Memory B cell (primary cell): ENCODE results near the gene CCDC138.

Experiments
- ATAC-seq: fragments of 150-1000 bp; cut with Tn5 transposase; 2 replicates; pipeline ENCODE4 v1.10.0; 2021; ENCODE audit warnings: low read depth, mild to moderate bottlenecking, moderate library complexity
- DNase-seq, 2 donors: peaks; one replicate each; pipeline ENCODE4 v3.0.0; 2022; ENCODE audit warnings: low spot score in 2 of 2
- H3K27ac Mint-ChIP-seq: one replicate; pipeline ENCODE4 v1.8.0; 2022; ENCODE audit warnings: mild to moderate bottlenecking, moderate library complexity, mixed read lengths
- H3K27me3 Mint-ChIP-seq: one replicate; pipeline ENCODE4 v1.8.0; 2022; ENCODE audit warnings: mixed read lengths
- H3K36me3 Mint-ChIP-seq: one replicate; pipeline ENCODE4 v1.8.0; 2022; ENCODE audit warnings: mild to moderate bottlenecking, mixed read lengths
- H3K4me1 Mint-ChIP-seq: one replicate; pipeline ENCODE4 v1.8.0; 2022; ENCODE audit warnings: mixed read lengths
- H3K4me3 Mint-ChIP-seq: one replicate; pipeline ENCODE4 v1.8.0; 2022; ENCODE audit warnings: mild to moderate bottlenecking, moderate library complexity, mixed read lengths
- H3K9me3 Mint-ChIP-seq: one replicate; pipeline ENCODE4 v1.8.0; 2022; ENCODE audit warnings: mixed read lengths

The CCDC138 gene

DNA sequence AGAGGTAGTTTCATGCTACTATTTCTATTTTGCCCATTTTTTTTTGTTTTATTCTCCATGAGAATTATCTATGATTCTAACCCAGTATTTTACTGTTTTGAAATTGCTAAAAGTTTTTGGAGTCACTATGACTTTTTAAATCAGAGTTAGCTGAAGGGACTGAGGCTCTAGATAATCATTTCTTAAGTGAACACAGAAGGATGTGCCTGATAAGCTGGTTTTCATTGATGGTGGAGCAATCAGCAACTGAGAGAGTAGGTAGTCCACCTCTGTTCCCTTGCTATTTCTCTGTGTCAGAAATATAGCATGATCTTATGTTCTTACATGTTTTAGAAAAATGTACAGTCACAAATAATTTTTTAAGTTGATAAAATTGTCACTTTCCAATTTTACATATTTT is 59.4 kb downstream of the CCDC138 start:
- ATAC-seq (no peak), DNase-seq (no peak)
- Mint-ChIP-seq H3K36me3 (peaks cover 31% of the 10 kb centered on the region), H3K4me3 (no peak overlapping the region), H3K4me1 (no peaks in the 10 kb centered on the region), H3K27ac (no peak overlapping the region), H3K27me3 (no peaks in the 10 kb centered on the region), H3K9me3 (peaks cover 2% of the 10 kb centered on the region)

DNA sequence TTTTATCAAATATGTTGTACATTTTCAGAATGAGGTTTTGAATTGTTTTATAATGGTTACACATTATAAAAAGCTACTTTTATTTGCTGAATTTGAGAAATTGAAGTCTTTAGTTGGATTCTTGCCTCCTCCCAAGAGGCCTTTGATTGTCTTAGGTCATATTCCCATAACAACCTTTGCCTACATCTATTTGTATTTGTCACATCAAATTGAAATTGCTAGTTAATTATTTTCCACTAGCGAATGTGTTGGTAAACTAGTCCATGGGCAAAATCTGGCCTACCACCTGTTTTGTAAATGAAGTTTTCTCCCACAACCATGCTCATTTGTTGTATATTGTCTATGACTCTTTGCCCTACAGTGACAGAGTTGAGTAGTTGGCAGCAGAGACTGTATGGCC is 60.4 kb downstream of the CCDC138 start:
- H3K36me3 Mint-ChIP-seq = peaks cover 27% of the 10 kb centered on the region
- H3K27me3 Mint-ChIP-seq = no peaks in the 10 kb centered on the region
- no peaks in the 10 kb centered on the region for H3K9me3 Mint-ChIP-seq
- ATAC-seq = no peak
- H3K27ac Mint-ChIP-seq = no peak overlapping the region
- no peak overlapping the region for H3K4me3 Mint-ChIP-seq
- DNase-seq = no peak
- H3K4me1 Mint-ChIP-seq = no peaks in the 10 kb centered on the region

DNA sequence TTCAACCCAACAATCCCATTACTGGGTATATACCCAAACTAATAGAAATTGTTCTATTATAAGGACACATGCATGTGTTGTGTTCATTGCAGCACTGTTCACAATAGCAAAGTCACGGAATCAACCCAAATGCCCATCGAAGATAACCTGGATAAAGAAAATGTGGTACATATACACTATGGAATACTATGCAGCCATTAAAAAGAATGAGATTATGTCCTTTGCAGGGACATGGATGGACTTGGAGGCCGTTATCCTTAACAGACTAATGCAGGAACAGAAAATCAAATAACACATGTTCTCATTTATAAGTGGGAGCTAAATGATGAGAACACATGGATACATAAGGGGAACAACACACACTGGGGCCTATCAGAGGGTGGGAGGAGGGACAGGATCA is 65.8 kb downstream of the CCDC138 start:
- H3K36me3 Mint-ChIP-seq = peaks cover 18% of the 10 kb centered on the region
- DNase-seq (no peak), ATAC-seq (no peak)
- no peak overlapping the region for H3K4me3 Mint-ChIP-seq
- H3K27me3 Mint-ChIP-seq = no peaks in the 10 kb centered on the region
- no peaks in the 10 kb centered on the region for H3K9me3 Mint-ChIP-seq
- no peak overlapping the region for H3K27ac Mint-ChIP-seq
- no peaks in the 10 kb centered on the region for H3K4me1 Mint-ChIP-seq

DNA sequence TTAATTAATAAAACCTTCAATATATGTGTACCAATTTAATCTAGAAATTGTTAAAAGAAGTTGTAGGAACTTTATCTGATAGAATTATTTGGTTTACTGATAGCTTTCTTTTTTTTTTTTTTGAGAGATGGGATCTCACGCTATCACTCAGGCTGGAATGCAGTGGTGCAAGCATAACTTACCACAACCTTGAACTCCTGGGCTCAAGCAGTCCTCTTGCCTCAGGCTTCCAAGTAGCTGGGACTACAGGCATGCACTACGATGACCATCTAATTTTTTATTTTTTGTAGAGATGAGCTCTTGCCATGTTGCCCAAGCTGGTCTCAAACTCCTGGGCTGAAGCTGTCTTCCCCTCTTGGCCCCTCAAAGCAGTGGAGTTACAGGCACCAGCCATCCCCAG is 66.8 kb downstream of the CCDC138 start:
- no peak for DNase-seq

DNA sequence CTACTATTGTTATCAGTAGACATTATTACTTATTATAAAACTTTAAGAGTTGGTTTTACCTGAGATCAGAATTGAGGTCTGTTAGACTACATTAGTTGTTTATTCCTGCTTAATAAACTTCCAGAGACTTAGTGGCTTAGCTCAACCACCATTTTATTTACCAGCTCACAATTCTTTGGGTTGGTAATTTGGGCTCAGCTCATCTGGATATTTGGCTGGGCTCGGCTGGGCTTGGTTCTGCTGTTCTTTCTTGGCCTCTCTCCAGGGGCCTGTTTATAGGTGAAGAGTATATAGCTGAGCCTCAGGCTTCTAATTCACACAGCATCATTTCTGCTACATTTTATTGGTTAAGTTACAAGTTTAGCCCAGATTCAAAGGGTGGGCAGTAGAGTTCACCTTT is 67.9 kb downstream of the CCDC138 start:
- no peaks in the 10 kb centered on the region for H3K4me1 Mint-ChIP-seq
- no peak for ATAC-seq
- H3K9me3 Mint-ChIP-seq = no peaks in the 10 kb centered on the region
- no peak overlapping the region for H3K27ac Mint-ChIP-seq
- H3K4me3 Mint-ChIP-seq = no peak overlapping the region
- no peaks in the 10 kb centered on the region for H3K27me3 Mint-ChIP-seq
- H3K36me3 Mint-ChIP-seq = peaks cover 20% of the 10 kb centered on the region
- no peak for DNase-seq

More for the DNA sequence above, 66.8 kb downstream of the CCDC138 start:
- ATAC-seq = no peak
- no peaks in the 10 kb centered on the region for H3K9me3 Mint-ChIP-seq
- H3K4me3 Mint-ChIP-seq = no peak overlapping the region
- no peaks in the 10 kb centered on the region for H3K4me1 Mint-ChIP-seq
- no peaks in the 10 kb centered on the region for H3K27me3 Mint-ChIP-seq
- peaks cover 21% of the 10 kb centered on the region for H3K36me3 Mint-ChIP-seq
- H3K27ac Mint-ChIP-seq = no peak overlapping the region

DNA sequence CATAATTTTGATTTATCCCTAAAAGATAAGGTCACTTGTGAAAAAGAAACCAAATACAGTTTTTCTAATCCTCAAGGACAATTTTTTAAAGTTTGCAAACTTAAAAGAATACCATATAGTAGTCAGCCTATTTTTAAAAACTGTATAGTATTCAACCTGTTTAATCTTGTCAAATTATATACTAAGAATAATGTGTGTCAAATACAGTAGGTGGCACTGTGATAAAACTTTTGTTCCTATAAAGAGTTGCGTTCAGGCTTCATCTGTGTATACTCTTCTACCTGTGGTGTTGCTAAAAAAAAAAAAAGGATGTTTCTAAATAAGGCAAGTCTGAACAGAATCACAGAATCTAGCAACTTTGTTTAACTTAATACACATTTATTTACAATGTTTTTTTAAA is 68.6 kb downstream of the CCDC138 start:
- no peaks in the 10 kb centered on the region for H3K27me3 Mint-ChIP-seq
- H3K9me3 Mint-ChIP-seq = no peaks in the 10 kb centered on the region
- peaks cover 3% of the 10 kb centered on the region for H3K4me1 Mint-ChIP-seq
- ATAC-seq = no peak
- H3K36me3 Mint-ChIP-seq = peaks cover 21% of the 10 kb centered on the region
- H3K27ac Mint-ChIP-seq = no peak overlapping the region
- DNase-seq = no peak
- no peak overlapping the region for H3K4me3 Mint-ChIP-seq

DNA sequence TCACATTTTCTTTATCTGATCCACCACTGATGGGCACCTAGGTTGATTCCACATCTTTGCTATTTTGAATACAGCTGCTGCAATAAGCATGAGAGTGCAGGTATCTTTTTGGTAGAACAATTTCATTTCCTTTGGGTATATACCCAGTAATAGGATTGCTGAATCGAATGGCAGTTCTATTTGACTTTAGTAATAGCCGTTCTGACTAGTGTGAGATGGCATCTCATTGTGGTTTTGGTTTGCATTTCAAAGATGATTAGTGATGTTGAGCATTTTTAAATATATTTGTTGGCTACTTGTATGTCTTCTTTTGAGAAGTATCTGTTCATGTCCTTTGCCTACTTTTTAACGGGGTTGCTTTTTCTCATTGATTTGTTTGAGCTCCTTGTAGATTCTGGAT is 72.3 kb downstream of the CCDC138 start:
- no peak for ATAC-seq
- no peak for DNase-seq
- Mint-ChIP-seq H3K4me1 (peaks cover 3% of the 10 kb centered on the region), H3K9me3 (no peaks in the 10 kb centered on the region), H3K27me3 (no peaks in the 10 kb centered on the region), H3K4me3 (no peak overlapping the region), H3K27ac (no peak overlapping the region), H3K36me3 (peaks cover 10% of the 10 kb centered on the region)

DNA sequence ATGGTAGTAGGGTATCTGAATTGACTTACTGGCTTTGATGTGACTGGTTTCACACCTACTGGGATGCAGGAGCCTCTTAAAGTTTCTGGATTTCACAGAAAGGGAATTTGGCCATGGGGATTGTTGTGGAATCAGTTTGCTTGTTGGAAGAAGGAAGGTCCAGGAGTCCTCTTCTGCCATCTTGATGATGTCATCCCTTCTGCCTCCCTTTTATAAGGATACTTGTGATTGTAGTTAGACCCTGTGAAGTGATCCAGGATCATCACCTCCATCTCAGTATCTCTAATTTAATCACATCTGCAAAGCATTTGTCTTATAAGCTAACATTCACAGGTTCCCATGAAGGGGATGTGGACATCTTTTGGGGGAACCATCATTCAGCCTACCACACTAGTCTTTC is 79.5 kb downstream of the CCDC138 start:
- Mint-ChIP-seq H3K36me3 (peaks cover 31% of the 10 kb centered on the region), H3K4me3 (no peak overlapping the region), H3K9me3 (peaks cover 10% of the 10 kb centered on the region), H3K27me3 (no peaks in the 10 kb centered on the region), H3K27ac (no peak overlapping the region), H3K4me1 (no peaks in the 10 kb centered on the region)
- ATAC-seq (no peak), DNase-seq (no peak)

DNA sequence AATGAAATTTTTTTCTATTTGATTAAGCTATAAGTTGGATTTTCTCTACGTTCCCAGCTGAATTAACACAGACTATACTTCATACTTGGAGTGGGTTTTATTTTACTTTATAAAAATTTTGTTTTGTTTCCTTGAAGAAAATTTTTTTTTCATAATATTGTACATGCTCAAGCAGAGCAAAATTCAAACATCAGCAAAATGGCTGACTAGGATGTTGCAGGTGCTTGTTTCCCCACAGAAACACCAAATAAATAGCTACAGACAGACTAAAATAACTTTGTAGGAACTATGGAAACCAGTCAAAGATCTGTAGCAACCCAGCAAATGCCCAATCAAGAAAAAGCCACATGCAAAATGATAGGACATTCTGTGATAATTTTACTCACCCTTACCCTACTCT is 82.3 kb downstream of the CCDC138 start:
- no peak for ATAC-seq
- Mint-ChIP-seq H3K36me3 (peaks cover 40% of the 10 kb centered on the region), H3K27me3 (no peaks in the 10 kb centered on the region), H3K27ac (no peak overlapping the region), H3K9me3 (peaks cover 14% of the 10 kb centered on the region), H3K4me3 (no peak overlapping the region), H3K4me1 (no peaks in the 10 kb centered on the region)
- no peak for DNase-seq

DNA sequence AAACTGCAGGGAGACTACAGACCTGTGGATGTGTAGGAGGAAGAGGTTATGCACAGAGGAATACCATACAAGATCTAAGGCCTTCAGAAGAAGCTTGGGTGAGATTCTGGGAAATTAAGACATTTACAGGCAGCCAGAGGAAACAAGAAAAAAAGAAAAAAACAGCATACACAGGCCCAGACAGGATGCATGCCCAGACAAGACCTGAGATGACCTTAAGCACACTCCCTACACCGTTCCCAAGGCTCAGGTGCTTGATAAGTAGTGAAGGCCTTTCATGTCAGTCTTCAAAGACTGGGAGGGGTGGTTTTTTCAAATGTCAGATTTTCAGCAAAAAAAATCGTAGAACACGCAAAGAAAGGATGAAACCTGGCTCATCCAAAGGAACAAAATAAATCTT is 83.0 kb downstream of the CCDC138 start:
- DNase-seq (no peak), ATAC-seq (no peak)
- Mint-ChIP-seq H3K36me3 (peaks cover 42% of the 10 kb centered on the region), H3K27me3 (no peaks in the 10 kb centered on the region), H3K9me3 (peaks cover 14% of the 10 kb centered on the region), H3K27ac (no peak overlapping the region), H3K4me1 (no peaks in the 10 kb centered on the region), H3K4me3 (no peak overlapping the region)

DNA sequence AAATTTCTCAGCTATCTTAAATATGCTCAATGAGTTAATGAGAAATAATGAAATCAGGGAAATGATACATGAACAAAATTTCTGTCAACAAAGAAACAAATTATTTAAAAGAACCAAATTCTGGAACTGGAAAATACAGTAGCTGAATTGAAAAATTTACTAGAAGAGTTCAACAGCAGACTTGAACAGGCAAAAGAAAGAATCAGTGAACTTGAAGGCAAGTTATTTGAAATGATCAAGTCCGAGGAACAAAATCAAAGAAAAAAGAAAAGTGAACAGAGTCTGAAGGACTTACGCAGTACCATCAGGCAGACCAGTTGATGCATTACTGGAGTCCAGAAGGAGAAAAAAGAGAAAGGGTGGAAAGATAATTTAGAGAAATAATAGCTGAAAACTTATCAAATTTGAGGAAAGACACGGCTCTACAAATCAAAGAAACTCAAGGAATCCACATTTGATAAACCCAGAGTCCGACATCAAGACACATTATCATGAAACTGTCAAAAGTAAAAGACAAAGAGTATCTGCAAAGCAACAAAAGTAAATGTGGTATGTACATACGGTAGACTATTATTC is 83.6 kb downstream of the CCDC138 start:
- Mint-ChIP-seq H3K4me1 (no peaks in the 10 kb centered on the region), H3K36me3 (peaks cover 41% of the 10 kb centered on the region), H3K27me3 (no peaks in the 10 kb centered on the region), H3K9me3 (peaks cover 14% of the 10 kb centered on the region), H3K27ac (no peak overlapping the region), H3K4me3 (no peak overlapping the region)
- DNase-seq (no peak), ATAC-seq (no peak)

DNA sequence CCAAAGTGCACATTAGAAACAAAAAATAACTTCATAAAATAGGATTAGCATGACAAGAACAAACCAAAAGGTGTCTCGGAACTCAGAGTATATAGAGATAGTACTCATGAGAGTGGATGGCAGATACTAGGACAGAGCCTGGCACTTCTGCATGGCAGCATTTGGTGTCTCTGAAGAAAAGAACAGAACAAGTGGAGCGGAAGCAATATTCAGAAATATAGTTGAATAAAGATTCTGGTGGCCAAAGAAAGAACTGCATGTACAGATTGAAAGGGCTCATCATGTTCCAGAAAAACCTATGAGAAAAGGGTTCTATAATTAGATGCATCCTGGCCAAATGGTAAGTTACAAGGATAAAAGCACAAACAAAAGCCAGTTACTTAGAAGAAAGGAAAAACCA is 90.9 kb downstream of the CCDC138 start:
- Mint-ChIP-seq H3K36me3 (peaks cover 9% of the 10 kb centered on the region), H3K27me3 (no peaks in the 10 kb centered on the region), H3K9me3 (peaks cover 11% of the 10 kb centered on the region), H3K4me1 (no peaks in the 10 kb centered on the region), H3K4me3 (no peak overlapping the region), H3K27ac (no peak overlapping the region)
- no peak for DNase-seq
- no peak for ATAC-seq

DNA sequence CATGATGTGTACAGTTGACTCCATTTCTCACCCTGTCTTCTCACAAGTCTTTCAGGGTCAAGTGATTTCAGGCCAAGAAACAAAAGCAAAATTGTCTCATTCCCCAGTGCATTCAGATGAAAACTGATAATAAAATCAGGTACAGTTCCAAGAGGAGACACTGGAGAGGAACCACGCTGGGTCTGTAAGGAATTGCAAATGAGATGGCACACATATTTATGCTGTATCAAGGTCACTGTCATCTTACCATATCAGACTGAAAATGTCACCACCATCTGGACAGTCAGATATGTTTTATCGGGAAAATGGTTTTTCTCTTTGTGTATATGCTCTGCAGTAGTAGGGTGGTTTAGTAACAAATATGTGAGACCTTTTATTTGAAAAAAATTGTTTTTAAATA is 91.7 kb downstream of the CCDC138 start:
- Mint-ChIP-seq H3K4me1 (no peaks in the 10 kb centered on the region), H3K36me3 (peaks cover 11% of the 10 kb centered on the region), H3K9me3 (peaks cover 14% of the 10 kb centered on the region), H3K4me3 (no peak overlapping the region), H3K27ac (no peak overlapping the region), H3K27me3 (no peaks in the 10 kb centered on the region)
- ATAC-seq (no peak), DNase-seq (no peak)

DNA sequence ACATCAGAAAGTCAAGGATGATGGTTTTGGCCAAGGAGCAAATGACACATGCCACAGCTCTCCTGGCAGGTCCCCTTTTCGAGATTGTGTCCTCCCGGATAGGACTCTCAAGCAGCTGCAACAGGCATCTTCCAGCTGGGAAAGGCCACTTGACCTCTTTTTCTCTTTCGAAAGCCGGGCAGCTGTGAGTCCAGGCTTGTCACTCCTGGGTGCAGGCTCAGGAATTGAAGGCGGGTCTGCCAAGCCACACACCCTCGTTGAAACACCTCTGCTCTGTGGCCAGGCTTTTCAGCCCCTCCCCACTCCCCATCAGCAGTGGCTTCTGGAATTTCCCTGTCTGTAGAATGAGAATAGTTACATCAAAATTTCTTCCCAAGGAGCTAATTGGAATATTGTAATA is 98.0 kb downstream of the CCDC138 start:
- DNase-seq = no peak
- Mint-ChIP-seq H3K9me3 (peaks cover 23% of the 10 kb centered on the region), H3K27ac (no peak overlapping the region), H3K36me3 (peaks cover 13% of the 10 kb centered on the region), H3K27me3 (no peaks in the 10 kb centered on the region), H3K4me1 (no peaks in the 10 kb centered on the region), H3K4me3 (no peak overlapping the region)
- no peak for ATAC-seq

DNA sequence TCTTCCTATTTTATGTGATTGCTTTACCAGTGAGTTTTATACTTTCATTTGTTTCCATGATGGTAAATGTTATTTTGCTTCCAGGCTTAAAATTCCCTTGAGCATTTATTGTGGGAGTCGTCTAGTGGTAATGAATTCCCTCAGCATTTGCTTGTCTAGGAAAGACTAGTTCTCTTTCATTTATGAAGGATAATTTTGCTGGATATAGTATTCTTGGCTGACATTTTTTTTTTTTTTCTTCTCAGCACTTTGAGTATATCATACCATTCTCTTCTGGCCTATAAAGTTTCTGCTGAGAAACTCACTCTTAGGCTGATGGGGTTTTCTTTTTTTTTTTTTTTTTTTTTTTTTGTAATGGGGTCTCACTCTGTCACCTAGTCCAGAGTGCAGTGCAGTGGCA is 103.3 kb downstream of the CCDC138 start:
- Mint-ChIP-seq H3K27me3 (no peaks in the 10 kb centered on the region), H3K4me1 (no peaks in the 10 kb centered on the region), H3K36me3 (peaks cover 19% of the 10 kb centered on the region), H3K9me3 (peaks cover 20% of the 10 kb centered on the region), H3K27ac (no peak overlapping the region), H3K4me3 (no peak overlapping the region)
- DNase-seq = no peak
- ATAC-seq = no peak
